Prostate gland (tissue), 2 donors: Measurements from ENCODE around the gene ATOX1. TPM values are rescaled to one million over a fixed set of nuclear protein-coding genes. Genes with fewer than 3 reads are reported as not detected.

Experiments used
- DNase-seq: peaks from one replicate; pipeline ENCODE4 v3.0.0-alpha.2; 2019; ENCODE audit warnings: low spot score
- H3K27ac ChIP-seq, 2 donors: fragments of 200-600 bp; sonication (generic); 2 replicates each; pipeline ENCODE4 v1.5.1; 2017 to 2019
- H3K27me3 ChIP-seq: fragments of 200-600 bp; sonication (generic); replicated peaks from 2 replicates; pipeline ENCODE4 v1.5.1; 2019; ENCODE audit not compliant: insufficient read depth
- H3K36me3 ChIP-seq, 2 donors: fragments of 200-600 bp; sonication (generic); 1 replicate in 1 of 2; 2 replicates in 1 of 2; pipeline versions ENCODE4 v1.5.1 to v1.8.1; 2017 to 2019
- H3K4me1 ChIP-seq: fragments of 200-600 bp; sonication (generic); replicated peaks from 2 replicates; pipeline ENCODE4 v1.5.1; 2019
- H3K4me3 ChIP-seq, 2 donors: fragments of 200-600 bp; sonication (generic); 2 replicates each; pipeline ENCODE4 v1.5.1; 2017 to 2019
- H3K9me3 ChIP-seq: fragments of 200-600 bp; sonication (generic); 2 replicates; pipeline ENCODE4 v1.5.1; 2017
- POLR2A ChIP-seq: fragments of 450-650 bp; IDR thresholded peaks from one replicate; pipeline ENCODE4 v1.6.1; 2016; ENCODE audit warnings: antibody characterized with exemption, mild to moderate bottlenecking
- POLR2AphosphoS5 ChIP-seq: sonication (generic); formaldehyde crosslinking; IDR thresholded peaks from one replicate; pipeline ENCODE4 v1.6.1; 2017; ENCODE audit warnings: antibody characterized with exemption
- WGBS: methylation state at CpG from one replicate; pipeline ENCODE4 v1.1.5; 2018; 5-methylcytosine and 5-hydroxymethylcytosine counted together
- intact Hi-C: fragments of 100-400 bp; cut with DNase I; formaldehyde crosslinking; loops from one replicate; pipeline ENCODE4 v1.14.2; 2022
- total RNA-seq, 2 donors: library from RNA; depleted of rRNA; stranded (reverse); fragments of >200 nt; gene quantifications; one replicate each; pipeline ENCODE4 v1.1.0, GENCODE V29; 2016
- TF ChIP-seq, protein P1 (sequence below), 4 experiments: fragments of 200-600 bp in 2 of 4; fragments of 450-650 bp in 2 of 4; sonication (generic) in 2 of 4; IDR thresholded peaks; 1 replicate in 3 of 4; 2 replicates in 1 of 4; pipeline ENCODE4 v1.5.1; 2016 to 2019; ENCODE audit warnings: antibody characterized with exemption in 4 of 4, mild to moderate bottlenecking in 2 of 4, moderate library complexity in 2 of 4

ATOX1 gene
- total RNA-seq, 2 donors from 2014 or later = 97.8 to 163 TPM

DNA sequence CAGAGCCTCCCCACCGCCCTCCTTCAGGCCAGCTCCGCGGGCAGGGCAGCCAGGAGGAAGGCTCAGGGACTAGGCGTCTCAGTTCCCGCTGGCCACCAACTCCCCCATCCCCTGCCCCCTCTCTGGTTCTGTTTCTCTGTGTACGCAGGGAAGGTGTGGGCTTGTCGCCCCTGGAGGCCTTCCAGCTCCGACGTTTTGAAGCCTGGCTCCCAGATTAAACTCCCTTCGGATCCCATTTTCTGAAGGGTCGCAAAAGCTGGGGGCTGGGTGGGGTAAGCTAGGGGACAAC is 346 bp downstream of the ATOX1 start:
- no peaks in the 10 kb centered on the region for H3K27me3 ChIP-seq
- DNase-seq = peak; percentile 7
- H3K36me3 ChIP-seq = no peaks in the 10 kb centered on the region
- no peaks in the 10 kb centered on the region for H3K9me3 ChIP-seq
- intact Hi-C loops = no loop called here
- H3K4me3 ChIP-seq = peak overlapping the region; percentile 72 to 75
- H3K4me1 ChIP-seq = no peaks in the 10 kb centered on the region
- TF ChIP-seq POLR2A = no peak
- no peak for TF ChIP-seq POLR2AphosphoS5
- TF ChIP-seq, protein P1, sequence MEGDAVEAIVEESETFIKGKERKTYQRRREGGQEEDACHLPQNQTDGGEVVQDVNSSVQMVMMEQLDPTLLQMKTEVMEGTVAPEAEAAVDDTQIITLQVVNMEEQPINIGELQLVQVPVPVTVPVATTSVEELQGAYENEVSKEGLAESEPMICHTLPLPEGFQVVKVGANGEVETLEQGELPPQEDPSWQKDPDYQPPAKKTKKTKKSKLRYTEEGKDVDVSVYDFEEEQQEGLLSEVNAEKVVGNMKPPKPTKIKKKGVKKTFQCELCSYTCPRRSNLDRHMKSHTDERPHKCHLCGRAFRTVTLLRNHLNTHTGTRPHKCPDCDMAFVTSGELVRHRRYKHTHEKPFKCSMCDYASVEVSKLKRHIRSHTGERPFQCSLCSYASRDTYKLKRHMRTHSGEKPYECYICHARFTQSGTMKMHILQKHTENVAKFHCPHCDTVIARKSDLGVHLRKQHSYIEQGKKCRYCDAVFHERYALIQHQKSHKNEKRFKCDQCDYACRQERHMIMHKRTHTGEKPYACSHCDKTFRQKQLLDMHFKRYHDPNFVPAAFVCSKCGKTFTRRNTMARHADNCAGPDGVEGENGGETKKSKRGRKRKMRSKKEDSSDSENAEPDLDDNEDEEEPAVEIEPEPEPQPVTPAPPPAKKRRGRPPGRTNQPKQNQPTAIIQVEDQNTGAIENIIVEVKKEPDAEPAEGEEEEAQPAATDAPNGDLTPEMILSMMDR (IDR thresholded peaks at IDR 0.05) = no peak
- peak overlapping the region; percentile 77 to 79 for H3K27ac ChIP-seq
- WGBS = under 1% methylated on average over 11 of the region's 11 CpGs

DNA sequence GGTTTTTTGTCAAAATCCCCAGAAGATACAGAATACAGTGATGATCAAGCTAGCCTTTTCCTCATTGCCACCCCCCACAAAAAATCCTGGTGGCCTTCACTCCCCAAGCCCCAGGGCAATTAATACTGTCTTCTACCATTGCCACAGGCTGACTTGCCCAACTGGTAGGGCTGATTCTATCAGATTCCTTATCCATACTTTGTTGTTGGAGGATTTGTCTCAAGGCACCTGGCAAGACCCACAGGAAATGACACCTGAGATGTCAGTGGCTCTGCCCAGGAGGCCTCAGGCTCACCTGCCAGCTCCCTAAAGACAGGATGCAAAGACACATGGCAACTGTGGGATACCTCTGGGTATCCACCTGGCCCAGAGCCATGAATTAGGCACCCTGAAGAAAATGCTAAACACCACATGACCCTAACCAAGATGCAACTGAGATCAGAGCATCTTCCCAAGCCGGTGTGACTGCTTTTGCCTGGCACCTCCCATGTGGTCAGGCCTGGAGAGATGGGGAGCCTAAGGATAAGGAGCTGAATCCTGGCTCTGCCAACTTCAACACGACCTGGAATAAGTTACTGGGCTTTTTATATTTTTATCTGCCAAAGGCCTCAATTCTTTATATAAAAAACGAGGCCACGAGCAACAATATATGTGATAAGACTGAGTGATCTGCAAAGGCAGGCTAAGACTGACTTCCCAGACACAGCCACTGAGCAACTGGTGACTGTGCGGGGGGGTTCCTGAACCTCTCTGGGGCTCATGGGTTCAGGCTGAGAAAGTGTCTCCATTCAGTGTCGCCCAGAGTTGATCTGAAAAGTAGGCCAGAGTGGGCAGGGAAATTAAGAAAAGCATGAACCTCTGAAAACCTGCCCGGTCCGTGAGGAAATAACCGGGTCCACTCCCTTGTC is 944 bp downstream of the ATOX1 start:
- Histone ChIP-seq H3K27ac (peak overlapping the region; percentile 77 to 79), H3K4me3 (peak overlapping the region; percentile 72 to 75), H3K27me3 (no peaks in the 10 kb centered on the region), H3K36me3 (no peaks in the 10 kb centered on the region), H3K9me3 (no peaks in the 10 kb centered on the region), H3K4me1 (no peaks in the 10 kb centered on the region)
- peak; percentile 18 for DNase-seq
- TF ChIP-seq POLR2AphosphoS5 = no peak
- TF ChIP-seq, protein P1 (IDR thresholded peaks at IDR 0.05) = no peak
- no peak for TF ChIP-seq POLR2A
- WGBS = 13% methylated on average over 9 of the region's 9 CpGs
- intact Hi-C loops = no loop called here

DNA sequence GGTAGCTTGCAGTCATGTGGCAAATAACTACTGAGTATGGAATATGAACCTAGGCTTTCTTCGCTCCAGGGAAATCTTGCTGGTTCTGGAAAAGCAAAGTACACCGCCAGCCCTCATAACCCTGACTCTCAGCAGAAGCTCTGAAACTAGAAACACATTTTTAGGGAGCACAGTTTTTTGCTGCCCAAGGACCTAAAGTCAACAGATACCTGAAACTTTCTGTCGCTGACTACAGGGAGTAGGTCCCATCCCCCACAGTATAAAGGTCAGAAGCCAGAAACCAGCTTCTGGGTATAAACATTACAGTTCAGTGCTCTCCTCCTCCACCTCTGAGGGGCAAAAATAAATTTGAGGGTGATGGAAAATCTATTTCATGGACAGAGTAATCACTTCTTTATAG is 3.0 kb downstream of the ATOX1 start:
- Histone ChIP-seq H3K4me1 (no peaks in the 10 kb centered on the region), H3K9me3 (no peaks in the 10 kb centered on the region), H3K4me3 (no peak overlapping the region), H3K36me3 (no peaks in the 10 kb centered on the region), H3K27me3 (no peaks in the 10 kb centered on the region), H3K27ac (no peak overlapping the region)
- TF ChIP-seq POLR2AphosphoS5 (no peak), POLR2A (no peak)
- TF ChIP-seq, protein P1 (IDR thresholded peaks at IDR 0.05) = no peak
- intact Hi-C loops = no loop called here
- no peak for DNase-seq
- 86% methylated on average over 3 of the region's 3 CpGs for WGBS

DNA sequence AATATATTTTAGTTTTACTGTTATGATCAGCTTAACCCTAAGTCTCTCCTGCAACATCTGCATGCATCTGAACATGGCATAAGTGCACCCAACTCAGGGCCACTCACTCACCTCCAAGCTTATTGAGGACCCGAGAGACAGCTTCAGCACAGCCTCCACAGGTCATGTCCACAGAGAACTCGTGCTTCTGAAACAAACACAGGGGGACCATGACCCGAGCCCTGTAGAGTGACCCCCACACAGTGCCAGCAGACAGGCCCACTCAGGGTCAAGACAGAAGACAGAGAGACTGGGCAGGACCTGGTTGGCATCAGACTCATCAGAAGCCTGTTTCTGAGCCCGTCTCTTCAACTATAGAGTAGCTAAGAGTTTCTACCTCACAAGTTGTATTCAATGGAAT is 6.8 kb downstream of the ATOX1 start:
- Histone ChIP-seq H3K4me3 (no peak overlapping the region), H3K36me3 (no peaks in the 10 kb centered on the region), H3K4me1 (no peaks in the 10 kb centered on the region), H3K9me3 (no peaks in the 10 kb centered on the region), H3K27ac (no peak overlapping the region), H3K27me3 (no peaks in the 10 kb centered on the region)
- TF ChIP-seq, protein P1 (IDR thresholded peaks at IDR 0.05) = no peak
- no peak for TF ChIP-seq POLR2AphosphoS5
- TF ChIP-seq POLR2A = no peak
- 98% methylated on average over 4 of the region's 4 CpGs for WGBS
- no peak for DNase-seq
- intact Hi-C loops = no loop called here

DNA sequence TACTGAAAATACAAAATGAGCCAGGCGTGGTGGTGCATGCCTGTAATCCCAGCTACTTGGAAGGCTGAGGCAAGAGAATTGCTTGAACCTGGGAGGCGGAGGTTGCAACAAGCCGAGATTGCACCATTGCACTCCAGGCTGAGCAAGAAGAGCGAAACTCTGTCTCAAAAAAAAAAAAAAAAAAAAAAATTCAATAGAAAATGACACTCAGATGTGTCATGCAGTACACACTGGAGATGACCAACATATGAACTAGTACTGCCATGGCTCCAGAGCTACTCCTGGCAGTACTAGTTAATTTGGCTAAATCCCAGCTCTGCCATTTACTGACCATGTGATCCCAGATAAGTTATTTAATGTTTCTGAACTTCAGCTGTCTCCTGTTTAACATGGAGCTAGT is 7.3 kb downstream of the ATOX1 start:
- no peaks in the 10 kb centered on the region for H3K27me3 ChIP-seq
- no peak overlapping the region for H3K4me3 ChIP-seq
- no peaks in the 10 kb centered on the region for H3K4me1 ChIP-seq
- DNase-seq = no peak
- TF ChIP-seq, protein P1 (IDR thresholded peaks at IDR 0.05) = no peak
- TF ChIP-seq POLR2A = no peak
- no peak for TF ChIP-seq POLR2AphosphoS5
- no peaks in the 10 kb centered on the region for H3K36me3 ChIP-seq
- WGBS = 93% methylated on average over 4 of the region's 4 CpGs
- no peaks in the 10 kb centered on the region for H3K9me3 ChIP-seq
- no peak overlapping the region for H3K27ac ChIP-seq
- intact Hi-C loops = no loop called here
